ENCODE measurements around the gene DHODH.
A peak's percentile ranks its signal among the peaks of the same experiment; 100 is the strongest.

The DHODH gene

GRCh38 chr16:72009779-72010178 lies 1.2 kb downstream of the DHODH start:
- peaks cover 0 to 11% (median 4%) of the 10 kb centered on the region in 11 experiments; a peak in 8 of 22 replicates for H3K36me3 ChIP-seq
- TF ChIP-seq Cebpa-rat (IDR thresholded peaks at IDR 0.05) = no peak
- peak overlapping the region; percentile 43 to 97 (median 89); a peak in 21 of 22 replicates for H3K4me2 ChIP-seq
- peak overlapping the region in 7 of 10 experiments; percentile 84 to 99 (median 92); a peak in 13 of 20 replicates for H3K4me3 ChIP-seq
- peaks cover 45 to 64% (median 61%) of the 10 kb centered on the region in 10 experiments for H3K4me1 ChIP-seq
- 0 out of 22 replicates have a peak, but pooled peaks cover 0 to 3% (median 0%) of the 10 kb centered on the region in 11 experiments for H4K20me1 ChIP-seq
- H3K9me3 ChIP-seq (replicated peaks in 1 of 11) = no peaks in the 10 kb centered on the region
- H3K27me3 ChIP-seq = no peaks in the 10 kb centered on the region
- peak overlapping the region in 1 of 11 experiments; percentile 82; a peak in 1 of 22 replicates for H3K9ac ChIP-seq
- H3K27ac ChIP-seq = peak overlapping the region in 4 of 11 experiments; percentile 7 to 86 (median 36); a peak in 4 of 22 replicates

- TF ChIP-seq Cebpa-rat (IDR thresholded peaks at IDR 0.05) = no peak
- Histone ChIP-seq H3K4me2 (peak overlapping the region; percentile 79 to 97 (median 92)), H3K36me3 (peaks cover 0 to 31% (median 9%) of the 10 kb centered on the region in 11 experiments; a peak in 12 of 22 replicates), H3K9me3 (replicated peaks in 1 of 11) (no peaks in the 10 kb centered on the region), H3K4me1 (peaks cover 51 to 89% (median 87%) of the 10 kb centered on the region in 10 experiments), H3K27ac (peak overlapping the region in 9 of 11 experiments; percentile 60 to 84 (median 68); a peak in 18 of 22 replicates), H4K20me1 (peaks cover 0 to 10% (median 0%) of the 10 kb centered on the region in 11 experiments; a peak in 3 of 22 replicates), H3K27me3 (no peaks in the 10 kb centered on the region), H3K4me3 (peak overlapping the region in 2 of 10 experiments; percentile 53 to 59; a peak in 2 of 20 replicates), H3K9ac (peak overlapping the region in 8 of 11 experiments; percentile 44 to 77 (median 67); a peak in 14 of 22 replicates)
Measured at GRCh38 chr16:72012607-72013006, 4.1 kb downstream of the DHODH start.

- peaks cover 0 to 39% (median 15%) of the 10 kb centered on the region in 11 experiments; a peak in 15 of 22 replicates for H3K36me3 ChIP-seq
Measured at GRCh38 chr16:72013389-72013788, 4.8 kb downstream of the DHODH start.

GRCh38 chr16:72013888-72014581 lies 5.5 kb downstream of the DHODH start:
- Histone ChIP-seq H3K4me1 (peaks cover 47 to 96% (median 93%) of the 10 kb centered on the region in 10 experiments), H3K9ac (peak overlapping the region in 10 of 11 experiments; percentile 37 to 77 (median 60); a peak in 21 of 22 replicates), H4K20me1 (peaks cover 0 to 10% (median 0%) of the 10 kb centered on the region in 11 experiments; a peak in 3 of 22 replicates), H3K27me3 (no peaks in the 10 kb centered on the region), H3K4me3 (peak overlapping the region in 9 of 10 experiments; percentile 3 to 59 (median 51); a peak in 17 of 20 replicates), H3K36me3 (peaks cover 5 to 45% (median 21%) of the 10 kb centered on the region in 11 experiments; a peak in 16 of 22 replicates), H3K4me2 (peak overlapping the region; percentile 79 to 97 (median 92)), H3K9me3 (replicated peaks in 1 of 11) (no peaks in the 10 kb centered on the region), H3K27ac (peak overlapping the region in 10 of 11 experiments; percentile 50 to 84 (median 66); a peak in 20 of 22 replicates)
- TF ChIP-seq Cebpa-rat (IDR thresholded peaks at IDR 0.05) = no peak

More at GRCh38 chr16:72013389-72013788, 4.8 kb downstream of the DHODH start:
- Histone ChIP-seq H3K9ac (peak overlapping the region in 10 of 11 experiments; percentile 37 to 77 (median 60); a peak in 20 of 22 replicates), H4K20me1 (peaks cover 0 to 10% (median 0%) of the 10 kb centered on the region in 11 experiments; a peak in 3 of 22 replicates), H3K27me3 (no peaks in the 10 kb centered on the region), H3K27ac (peak overlapping the region in 10 of 11 experiments; percentile 50 to 84 (median 66); a peak in 19 of 22 replicates), H3K4me3 (peak overlapping the region in 9 of 10 experiments; percentile 3 to 59 (median 50); a peak in 15 of 20 replicates), H3K4me1 (peaks cover 47 to 91% (median 90%) of the 10 kb centered on the region in 10 experiments), H3K4me2 (peak overlapping the region; percentile 79 to 97 (median 92)), H3K9me3 (replicated peaks in 1 of 11) (no peaks in the 10 kb centered on the region)
- TF ChIP-seq Cebpa-rat (IDR thresholded peaks at IDR 0.05) = peak in 4 of 11 experiments; percentile 21 to 73 (median 61); a peak in 4 of 22 replicates

- TF ChIP-seq Cebpa-rat (IDR thresholded peaks at IDR 0.05) = no peak
- H3K4me2 ChIP-seq = peak overlapping the region; percentile 79 to 97 (median 92)
- H3K27ac ChIP-seq = peak overlapping the region in 9 of 11 experiments; percentile 60 to 84 (median 68); a peak in 16 of 22 replicates
- H3K9ac ChIP-seq = peak overlapping the region in 9 of 11 experiments; percentile 37 to 77 (median 61); a peak in 16 of 22 replicates
- peaks cover 0 to 10% (median 0%) of the 10 kb centered on the region in 11 experiments; a peak in 3 of 22 replicates for H4K20me1 ChIP-seq
- H3K4me3 ChIP-seq = peak overlapping the region in 9 of 10 experiments; percentile 3 to 59 (median 51); a peak in 16 of 20 replicates
- no peaks in the 10 kb centered on the region for H3K27me3 ChIP-seq
- no peaks in the 10 kb centered on the region for H3K9me3 ChIP-seq (replicated peaks in 1 of 11)
- H3K4me1 ChIP-seq = peaks cover 42 to 93% (median 90%) of the 10 kb centered on the region in 10 experiments
- peaks cover 5 to 52% (median 28%) of the 10 kb centered on the region in 11 experiments; a peak in 19 of 22 replicates for H3K36me3 ChIP-seq
Measured at GRCh38 chr16:72014675-72015074, 6.1 kb downstream of the DHODH start.

GRCh38 chr16:72015124-72015523 lies 6.6 kb downstream of the DHODH start:
- peaks cover 0 to 10% (median 0%) of the 10 kb centered on the region in 11 experiments; a peak in 3 of 22 replicates for H4K20me1 ChIP-seq
- H3K9me3 ChIP-seq (replicated peaks in 1 of 11) = no peaks in the 10 kb centered on the region
- no peaks in the 10 kb centered on the region for H3K27me3 ChIP-seq
- H3K4me2 ChIP-seq = peak overlapping the region in 10 of 11 experiments; percentile 17 to 97 (median 92); a peak in 20 of 22 replicates
- peaks cover 40 to 89% (median 85%) of the 10 kb centered on the region in 10 experiments for H3K4me1 ChIP-seq
- H3K4me3 ChIP-seq = peak overlapping the region in 6 of 10 experiments; percentile 5 to 59 (median 52); a peak in 6 of 20 replicates
- H3K9ac ChIP-seq = peak overlapping the region in 4 of 11 experiments; percentile 51 to 77 (median 74); a peak in 7 of 22 replicates
- peak overlapping the region in 4 of 11 experiments; percentile 79 to 84 (median 82); a peak in 7 of 22 replicates for H3K27ac ChIP-seq
- peaks cover 5 to 55% (median 29%) of the 10 kb centered on the region in 11 experiments; a peak in 19 of 22 replicates for H3K36me3 ChIP-seq
- no peak for TF ChIP-seq Cebpa-rat (IDR thresholded peaks at IDR 0.05)

- peaks cover 19 to 55% (median 52%) of the 10 kb centered on the region in 10 experiments for H3K4me1 ChIP-seq
- peaks cover 36 to 78% (median 60%) of the 10 kb centered on the region in 11 experiments for H3K36me3 ChIP-seq
- TF ChIP-seq Cebpa-rat (IDR thresholded peaks at IDR 0.05) = no peak
- peak overlapping the region in 8 of 11 experiments; percentile 42 to 97 (median 92); a peak in 15 of 22 replicates for H3K4me2 ChIP-seq
- H3K9me3 ChIP-seq (replicated peaks in 1 of 11) = no peaks in the 10 kb centered on the region
- no peak overlapping the region for H3K9ac ChIP-seq
- H4K20me1 ChIP-seq = peaks cover 0 to 10% (median 0%) of the 10 kb centered on the region in 11 experiments; a peak in 3 of 22 replicates
- H3K27ac ChIP-seq = no peak overlapping the region
- H3K27me3 ChIP-seq = no peaks in the 10 kb centered on the region
- H3K4me3 ChIP-seq = no peak overlapping the region
Measured at GRCh38 chr16:72018470-72018869, 9.9 kb downstream of the DHODH start.

GRCh38 chr16:72021043-72021442 lies 12.5 kb downstream of the DHODH start:
- Histone ChIP-seq H3K4me3 (no peak overlapping the region), H3K4me1 (peaks cover 5 to 31% (median 26%) of the 10 kb centered on the region in 10 experiments), H3K9me3 (replicated peaks in 1 of 11) (no peaks in the 10 kb centered on the region), H3K36me3 (peaks cover 57 to 98% (median 84%) of the 10 kb centered on the region in 11 experiments), H3K4me2 (no peak overlapping the region), H3K9ac (no peak overlapping the region), H3K27me3 (no peaks in the 10 kb centered on the region), H3K27ac (no peak overlapping the region), H4K20me1 (peaks cover 0 to 9% (median 0%) of the 10 kb centered on the region in 11 experiments; a peak in 3 of 22 replicates)
- TF ChIP-seq Cebpa-rat (IDR thresholded peaks at IDR 0.05) = no peak
